Left colon (tissue), 2 donors: Measurements from ENCODE around the gene ZNF552. TPM values are rescaled to one million over a fixed set of nuclear protein-coding genes. Genes with fewer than 3 reads are reported as not detected.
A peak's percentile ranks its signal among the peaks of the same experiment; 100 is the strongest.

Source experiments
- ATAC-seq: fragments of 200-7000 bp; cut with Tn5 transposase; one replicate; pipeline ENCODE4 v1.9.1; 2020; ENCODE audit warnings: mild to moderate bottlenecking, moderate library complexity
- DNase-seq, 2 donors: peaks; one replicate each; pipeline ENCODE4 v3.0.0-alpha.2; 2020
- intact Hi-C, 2 donors: fragments of 100-400 bp; cut with DNase I in 1 of 2; cut with micrococcal nuclease in 1 of 2; formaldehyde crosslinking; loops; one replicate each; pipeline versions ENCODE4 v1.11.2 to v1.14.0; 2022; cut with DNase I, micrococcal nuclease
- total RNA-seq, 2 donors: library from RNA; stranded (reverse); fragmentation: NEBNext Ultra II Directional; extraction: Animal tissue kit (Norgen Biotek cat#: 25700); gene quantifications; one replicate each; pipeline ENCODE4 v1.2.1, GENCODE V29; 2021
- donor health status: DM: no; HTN: no; CAD: no.
- donor health status: DM: yes; HTN: yes; CAD: no.

The ZNF552 gene
- total RNA-seq, 2 donors from 2014 or later, result 24.1 to 31.7 TPM

GRCh38 chr19:57788114-57788692 is 26.5 kb downstream of the ZNF552 start:
- DNase-seq, result no peak
- intact Hi-C loops, result no loop called here
- no peak for ATAC-seq

GRCh38 chr19:57786906-57787305 is 27.8 kb downstream of the ZNF552 start:
- intact Hi-C loops, result no loop called here
- ATAC-seq, result no peak
- no peak for DNase-seq

GRCh38 chr19:57786286-57786685 is 28.4 kb downstream of the ZNF552 start:
- DNase-seq (no peak), ATAC-seq (peak; percentile 12)
- intact Hi-C loops, result no loop called here

- no peak for ATAC-seq
- intact Hi-C loops, result no loop called here
- no peak for DNase-seq
Measured at GRCh38 chr19:57779220-57779845, 35.4 kb downstream of the ZNF552 start.

GRCh38 chr19:57778336-57778735 is 36.4 kb downstream of the ZNF552 start:
- no peak for DNase-seq
- ATAC-seq, result no peak
- intact Hi-C loops, result no loop called here

GRCh38 chr19:57776764-57777296 is 37.9 kb downstream of the ZNF552 start:
- no peak for DNase-seq
- no peak for ATAC-seq
- intact Hi-C loops, result no loop called here

GRCh38 chr19:57773488-57773887 is 41.2 kb downstream of the ZNF552 start:
- DNase-seq, result no peak
- intact Hi-C loops, result no loop called here
- ATAC-seq, result no peak

- ATAC-seq, result no peak
- intact Hi-C loops, result no loop called here
- no peak for DNase-seq
Measured at GRCh38 chr19:57771417-57771816, 43.3 kb downstream of the ZNF552 start.

GRCh38 chr19:57769345-57770131 is 45.2 kb downstream of the ZNF552 start, which contains the start of gene ZNF586:
TSS of gene ZNF586 (plus strand) at chr19:57769676. CDS start at chr19:57769843, 167 bp downstream.
- peak; percentile 99 for ATAC-seq
- intact Hi-C loops, result no loop called here
- peak; percentile 89 for DNase-seq

- intact Hi-C loops, result no loop called here
- DNase-seq (no peak), ATAC-seq (no peak)
Measured at GRCh38 chr19:57759096-57759495, 55.6 kb downstream of the ZNF552 start.

GRCh38 chr19:57757941-57758340 is 56.8 kb downstream of the ZNF552 start:
- DNase-seq (no peak), ATAC-seq (no peak)
- intact Hi-C loops, result no loop called here

Other genes starting within 250 kb of the ZNF552 start
- gene ZNF416, start 236.0 kb downstream of the ZNF552 start, total RNA-seq, result 1 to 10 TPM; 2.0 to 3.2 TPM
- gene ZIK1, start 230.8 kb downstream of the ZNF552 start, total RNA-seq, result 1 to 10 TPM in 1 of 2 donors, under 1 TPM in 1; 0.95 to 1.5 TPM
- 1 to 10 TPM; 1.2 to 1.7 TPM for gene ZNF530, start 215.0 kb downstream of the ZNF552 start, total RNA-seq
- 1 to 10 TPM; 7.4 to 9.0 TPM for gene ZNF134, start 200.7 kb downstream of the ZNF552 start, total RNA-seq
- gene ZNF211, start 181.7 kb downstream of the ZNF552 start, total RNA-seq, result 1 to 10 TPM; 7.4 to 9.9 TPM
- gene ZSCAN4, start 146.0 kb downstream of the ZNF552 start, total RNA-seq, result not detected
- 1 to 10 TPM; 4.9 to 5.2 TPM for gene ZNF551, start 132.9 kb downstream of the ZNF552 start, total RNA-seq
- 1 to 10 TPM in 1 of 2 donors, under 1 TPM in 1; 0.67 to 1.8 TPM for gene ZNF154, start 105.7 kb downstream of the ZNF552 start, total RNA-seq
- 1 to 10 TPM; 2.2 to 3.1 TPM for gene ZNF671, start 87.3 kb downstream of the ZNF552 start, total RNA-seq
- 10 to 100 TPM; 13.3 to 16.5 TPM for gene ZNF776, start 68.1 kb downstream of the ZNF552 start, total RNA-seq
- 10 to 100 TPM; 13.0 to 15.2 TPM for gene ZNF586, start 45.2 kb downstream of the ZNF552 start, total RNA-seq
- 10 to 100 TPM; 13.0 to 22.4 TPM for gene ZNF587B, start 15.4 kb upstream of the ZNF552 start, total RNA-seq
- gene ZNF587, start 34.9 kb upstream of the ZNF552 start, total RNA-seq, result 10 to 100 TPM; 50.5 to 64.8 TPM
- gene ZNF814, start 74.1 kb upstream of the ZNF552 start, total RNA-seq, result 10 to 100 TPM; 14.6 to 15.4 TPM
- 10 to 100 TPM; 12.3 TPM for gene ZNF417, start 101.7 kb upstream of the ZNF552 start, total RNA-seq
- gene ZNF418, start 120.5 kb upstream of the ZNF552 start, total RNA-seq, result 1 to 10 TPM in 1 of 2 donors, under 1 TPM in 1; 0.98 to 2.1 TPM
- gene ZNF256, start 132.8 kb upstream of the ZNF552 start, total RNA-seq, result 1 to 10 TPM; 2.6 to 3.0 TPM
- gene C19orf18, start 159.6 kb upstream of the ZNF552 start, total RNA-seq, result 1 to 10 TPM in 1 of 2 donors, under 1 TPM in 1; 0.47 to 1.8 TPM
- gene ZNF606, start 187.9 kb upstream of the ZNF552 start, total RNA-seq, result 10 to 100 TPM; 10.4 to 13.5 TPM
- gene ZSCAN1, start 219.1 kb upstream of the ZNF552 start, total RNA-seq, result not detected
- gene ZNF135, start 244.4 kb upstream of the ZNF552 start, total RNA-seq, result 1 to 10 TPM; 1.1 to 1.2 TPM